GM23248 (cell line): Measurements from ENCODE around the gene SIDT2.

Experiments used
- EZH2 ChIP-seq: fragments of 200-600 bp; sonication (generic); IDR thresholded peaks from 2 replicates; pipeline ENCODE4 v1.6.1; 2018; ENCODE audit warnings: antibody characterized with exemption, mild to moderate bottlenecking; ENCODE audit not compliant: insufficient read depth, poor library complexity, severe bottlenecking
- EZH2phosphoT487 ChIP-seq: fragments of 200-600 bp; sonication (generic); IDR thresholded peaks from 2 replicates; pipeline ENCODE4 v1.6.1; 2018; ENCODE audit warnings: antibody characterized with exemption, moderate library complexity, mild to moderate bottlenecking, low read depth; ENCODE audit not compliant: insufficient read depth

- TF ChIP-seq EZH2, result no peak
- no peak for TF ChIP-seq EZH2phosphoT487
Observed at GRCh38 chr11:117229931-117230285, 51.4 kb downstream of the SIDT2 start.
